RWPE1 (cell line): ENCODE results near the gene CD59.
"Not testable (repeated sequence)": the region's sequence is repeated elsewhere in the genome, so short reads cannot be mapped to it uniquely, and the experiment has no call there.

Experiments used
- CTCF ChIA-PET: fragments of 350-600 bp; sonication (Branson Sonifier 250); formaldehyde crosslinking; extraction: SDS; loops from one replicate; lab custom pipeline; 2021; lab: Yijun Ruan, JAX
- POLR2A ChIA-PET: fragments of 400-600 bp; formaldehyde crosslinking; extraction: SDS; loops from one replicate; lab custom pipeline; 2020; ENCODE audit warnings: antibody characterized with exemption; ENCODE audit not compliant: low non-redundant PET; lab: Yijun Ruan, JAX
- DNase-seq: peaks from one replicate; pipeline ENCODE4 v3.0.0; 2012; ENCODE audit warnings: low spot score
- H3K27ac ChIP-seq: fragments of 450-650 bp; 2 replicates; pipeline ENCODE4 v1.5.1; 2017
- TF ChIP-seq, protein P1 (sequence below): fragments of 450-650 bp; conservative IDR thresholded peaks from 2 replicates; pipeline ENCODE4 v1.5.1; 2017; ENCODE audit warnings: low read depth, mild to moderate bottlenecking

CD59 gene

DNA sequence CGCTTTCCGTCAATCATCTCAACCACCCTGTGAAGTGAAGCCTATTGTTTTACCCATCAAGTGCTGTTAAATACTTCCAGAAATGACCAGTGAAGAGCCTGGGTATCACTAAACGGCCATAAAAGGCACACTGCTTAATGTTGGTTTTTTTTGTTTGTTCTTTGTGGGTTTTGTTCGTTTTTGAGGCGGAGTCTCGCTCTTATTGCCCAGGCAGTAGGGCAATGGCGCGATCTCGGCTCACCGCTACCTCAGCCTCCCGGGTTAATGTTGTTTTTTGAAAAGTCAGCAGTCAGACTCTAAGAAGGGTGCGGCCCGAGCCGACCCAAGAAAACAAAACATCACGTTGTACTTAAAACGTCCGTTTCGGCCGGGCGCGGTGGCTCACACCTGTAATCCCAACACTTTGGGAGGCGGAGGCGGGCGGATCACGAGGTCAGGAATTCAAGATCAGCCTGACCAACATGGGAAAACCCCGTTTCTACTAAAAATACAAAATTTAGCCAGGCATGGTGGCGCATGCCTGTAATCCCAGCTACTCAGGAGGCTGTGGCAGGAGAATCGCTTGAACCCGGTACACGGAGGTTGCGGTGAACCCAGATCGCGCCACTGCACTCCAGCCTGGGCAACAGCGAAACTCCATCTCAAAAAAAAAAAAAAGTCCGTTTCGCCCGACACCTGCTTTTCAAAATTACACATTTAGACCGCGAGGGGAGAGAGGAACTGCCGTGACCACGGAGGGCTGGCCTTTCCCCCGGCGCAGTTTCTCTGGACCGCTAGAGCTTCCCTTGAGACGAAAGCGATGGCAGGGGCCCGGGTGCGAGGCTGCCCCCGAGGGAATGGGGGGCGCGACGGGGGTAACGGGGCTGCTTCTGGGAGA lies 714 bp downstream of the CD59 start:
- ChIA-PET CTCF (interaction anchor here (0.7 to 1.0 kb wide), 3 partner anchors 43 to 376 kb away, joined by 3 read pairs; no protein-coding TSS in a partner anchor), POLR2A (no interaction called here)
- no peak for DNase-seq
- TF ChIP-seq, protein P1, sequence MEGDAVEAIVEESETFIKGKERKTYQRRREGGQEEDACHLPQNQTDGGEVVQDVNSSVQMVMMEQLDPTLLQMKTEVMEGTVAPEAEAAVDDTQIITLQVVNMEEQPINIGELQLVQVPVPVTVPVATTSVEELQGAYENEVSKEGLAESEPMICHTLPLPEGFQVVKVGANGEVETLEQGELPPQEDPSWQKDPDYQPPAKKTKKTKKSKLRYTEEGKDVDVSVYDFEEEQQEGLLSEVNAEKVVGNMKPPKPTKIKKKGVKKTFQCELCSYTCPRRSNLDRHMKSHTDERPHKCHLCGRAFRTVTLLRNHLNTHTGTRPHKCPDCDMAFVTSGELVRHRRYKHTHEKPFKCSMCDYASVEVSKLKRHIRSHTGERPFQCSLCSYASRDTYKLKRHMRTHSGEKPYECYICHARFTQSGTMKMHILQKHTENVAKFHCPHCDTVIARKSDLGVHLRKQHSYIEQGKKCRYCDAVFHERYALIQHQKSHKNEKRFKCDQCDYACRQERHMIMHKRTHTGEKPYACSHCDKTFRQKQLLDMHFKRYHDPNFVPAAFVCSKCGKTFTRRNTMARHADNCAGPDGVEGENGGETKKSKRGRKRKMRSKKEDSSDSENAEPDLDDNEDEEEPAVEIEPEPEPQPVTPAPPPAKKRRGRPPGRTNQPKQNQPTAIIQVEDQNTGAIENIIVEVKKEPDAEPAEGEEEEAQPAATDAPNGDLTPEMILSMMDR, result no peak
- H3K27ac ChIP-seq, result peak overlapping the region; percentile 89

DNA sequence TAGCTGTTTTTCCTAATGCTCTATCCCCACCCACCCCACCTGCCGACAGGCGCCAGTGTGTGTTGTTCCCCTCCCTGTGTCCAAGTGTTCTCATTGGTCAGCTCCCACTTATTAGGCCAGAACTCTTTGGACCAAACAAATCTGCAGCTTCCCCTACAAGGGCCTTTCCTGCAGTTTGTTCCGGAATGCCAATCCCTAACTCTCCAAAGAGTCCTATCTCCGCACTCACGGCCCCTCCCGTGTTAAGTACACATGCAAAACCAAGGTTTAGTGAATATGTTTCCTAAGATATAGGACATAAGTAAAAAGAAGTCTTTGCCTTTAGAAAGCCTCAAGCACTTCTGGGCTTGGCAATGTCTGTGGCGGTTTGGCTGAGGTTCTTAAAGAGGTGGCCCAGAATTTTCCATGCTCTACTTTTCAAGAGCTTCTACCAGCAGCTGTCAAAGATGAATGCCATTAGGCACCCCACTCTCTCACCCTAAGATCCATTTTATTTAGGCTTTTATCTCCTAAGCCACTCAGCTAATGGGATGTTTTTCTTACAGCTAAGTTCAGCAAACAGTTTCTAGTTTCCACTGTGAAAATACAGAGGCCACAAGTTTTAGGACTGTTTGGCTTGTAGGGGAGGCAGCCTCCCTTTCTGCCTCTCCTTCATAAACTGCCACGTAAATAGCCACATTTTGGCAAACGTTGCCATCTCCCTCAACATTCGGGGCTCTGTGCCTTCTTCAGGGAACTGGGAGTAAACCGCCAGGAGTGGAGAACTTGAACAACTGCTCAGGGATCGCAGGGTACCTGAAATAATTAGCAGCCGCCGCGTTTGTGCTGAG lies 1.6 kb downstream of the CD59 start:
- TF ChIP-seq, protein P1, result no peak
- CTCF ChIA-PET, result interaction anchor here (0.7 to 1.0 kb wide), 5 partner anchors 10 to 375 kb away, joined by 3 read pairs; no protein-coding TSS in a partner anchor
- peak overlapping the region; percentile 89 for H3K27ac ChIP-seq
- POLR2A ChIA-PET, result interaction anchor here (1.0 kb wide), 1 partner anchor 44 kb away, joined by 3 read pairs; no protein-coding TSS in a partner anchor
- DNase-seq, result no peak

DNA sequence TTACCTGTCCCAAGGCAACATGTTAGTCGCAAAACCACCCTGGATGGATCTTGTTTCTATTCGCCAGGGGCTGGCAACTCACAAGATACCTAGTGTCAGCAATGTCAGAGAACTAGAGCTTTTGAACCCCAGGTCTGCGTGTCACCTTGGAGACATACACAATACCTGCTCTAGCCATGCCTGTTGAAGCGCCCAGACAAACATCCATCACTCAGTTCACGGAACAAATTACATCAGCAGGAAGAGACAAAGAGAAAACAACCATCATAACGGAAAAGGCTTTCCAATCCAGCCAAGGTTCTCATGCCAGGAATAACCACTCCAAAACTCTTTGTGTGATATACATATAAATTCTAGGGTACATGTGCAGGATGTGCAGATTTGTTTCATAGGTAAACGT lies 2.2 kb downstream of the CD59 start:
- TF ChIP-seq, protein P1, result no peak
- H3K27ac ChIP-seq, result peak overlapping the region; percentile 89
- ChIA-PET POLR2A (interaction anchor here (1.0 kb wide), 1 partner anchor 43 kb away, joined by 3 read pairs; no protein-coding TSS in a partner anchor), CTCF (interaction anchor here (0.7 to 1.0 kb wide), 4 partner anchors 10 to 374 kb away, joined by 3 read pairs; no protein-coding TSS in a partner anchor)
- DNase-seq, result no peak

DNA sequence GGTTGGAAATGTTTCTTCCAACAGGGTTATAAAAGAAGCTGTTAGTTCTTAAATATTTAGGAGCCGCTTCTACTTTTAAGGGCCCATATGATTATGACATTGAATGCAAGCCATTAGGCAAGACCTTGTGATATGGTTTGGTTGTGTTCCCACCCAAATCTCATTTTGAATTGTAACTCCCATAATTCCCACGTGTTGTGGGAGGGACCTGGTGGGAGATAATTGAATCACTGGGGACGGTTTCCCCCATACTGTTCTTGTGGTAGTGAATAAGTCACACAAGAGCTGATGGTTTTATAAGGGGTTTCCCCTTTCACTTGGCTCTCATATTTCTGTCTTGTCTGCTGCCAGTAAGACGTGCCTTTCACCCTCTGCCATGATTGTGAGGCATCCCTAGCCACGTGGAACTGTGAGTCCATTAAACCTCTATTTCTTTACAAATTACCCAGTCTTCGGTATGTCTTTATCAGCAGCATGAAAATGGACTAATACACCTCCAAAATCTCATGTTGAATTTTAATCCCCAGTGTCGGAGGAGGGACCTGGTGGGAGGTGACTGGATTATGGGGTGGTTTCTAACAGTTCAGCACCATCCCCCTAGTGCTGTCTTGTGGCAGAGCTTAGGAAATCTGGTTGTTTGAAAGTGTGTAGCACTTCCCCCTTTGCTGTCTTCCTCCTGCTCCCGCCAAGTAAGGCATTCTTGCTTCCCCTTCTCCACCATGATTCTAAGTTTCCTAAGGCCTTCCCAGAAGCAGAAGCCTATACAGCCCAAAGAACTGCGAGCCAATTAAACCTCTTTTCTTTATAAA lies 4.3 kb downstream of the CD59 start:
- POLR2A ChIA-PET, result no interaction called here
- TF ChIP-seq, protein P1, result no peak
- CTCF ChIA-PET, result interaction anchor here (0.7 kb wide), 1 partner anchor 190 kb away, joined by 3 read pairs; no protein-coding TSS in a partner anchor
- no peak overlapping the region for H3K27ac ChIP-seq
- no peak for DNase-seq

DNA sequence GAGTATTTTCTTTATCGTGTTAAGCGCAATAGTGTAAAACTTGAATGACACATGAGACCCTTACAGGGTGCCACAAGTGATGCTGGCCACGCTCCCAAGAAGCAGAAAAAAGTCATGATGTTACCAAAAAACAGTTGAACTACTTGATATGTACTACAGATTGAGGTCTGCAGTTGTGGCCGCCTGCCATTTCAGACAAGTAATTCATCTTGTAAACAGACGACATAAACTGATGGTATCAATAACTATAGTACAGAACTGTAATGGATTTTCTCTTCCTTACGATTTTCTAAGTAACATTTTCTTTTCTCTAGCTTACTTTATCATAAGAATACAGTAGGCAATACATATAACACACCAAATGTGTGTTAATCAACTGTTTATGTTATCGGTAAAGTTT lies 5.5 kb downstream of the CD59 start:
- ChIA-PET POLR2A (no interaction called here), CTCF (no interaction called here)
- TF ChIP-seq, protein P1, result no peak
- H3K27ac ChIP-seq, result no peak overlapping the region
- no peak for DNase-seq

DNA sequence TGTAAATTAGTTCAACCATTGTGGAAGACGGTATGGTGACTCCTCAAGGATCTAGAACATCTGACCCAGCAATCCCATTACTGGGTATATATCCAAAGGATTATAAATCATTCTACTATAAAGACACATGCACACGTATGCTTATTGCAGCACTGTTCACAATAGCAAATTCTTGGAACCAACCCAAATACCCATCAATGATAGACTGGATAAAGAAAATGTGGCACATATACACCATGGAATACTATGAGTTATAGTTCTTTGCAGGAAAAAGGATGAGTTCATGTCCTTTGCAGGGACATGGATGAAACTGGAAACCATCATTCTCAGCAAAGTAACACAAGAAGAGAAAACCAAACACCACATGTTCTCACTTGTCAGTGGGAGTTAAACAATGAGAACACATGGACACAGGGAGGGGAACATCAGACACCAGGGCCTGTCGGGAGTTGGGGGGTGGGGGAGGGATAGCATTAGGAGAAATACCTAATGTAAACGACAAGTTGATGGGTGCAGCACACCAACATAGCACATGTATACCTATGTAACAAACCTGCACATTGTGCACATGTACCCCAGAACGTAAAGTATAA lies 7.1 kb downstream of the CD59 start:
- POLR2A ChIA-PET, H3K27ac ChIP-seq, CTCF ChIA-PET, DNase-seq: not testable (repeated sequence)

DNA sequence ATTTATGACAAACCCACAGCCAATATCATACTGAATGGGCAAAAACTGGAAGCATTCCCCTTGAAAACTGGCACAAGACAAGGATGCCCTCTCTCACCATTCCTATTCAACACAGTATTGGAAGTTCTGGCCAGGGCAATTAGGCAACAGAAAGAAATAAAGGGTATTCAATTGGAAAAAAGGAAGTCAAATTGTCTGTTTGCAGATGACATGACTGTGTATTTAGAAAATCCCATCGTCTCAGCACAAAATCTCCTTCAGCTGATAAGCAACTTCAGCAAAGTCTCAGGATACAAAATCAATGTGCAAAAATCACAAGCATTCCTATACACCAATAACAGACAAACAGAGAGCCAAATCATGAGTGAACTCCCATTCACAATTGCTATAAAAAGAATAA lies 8.7 kb downstream of the CD59 start:
- H3K27ac ChIP-seq, DNase-seq, CTCF ChIA-PET, POLR2A ChIA-PET: not testable (repeated sequence)
